Activated CD8-positive, alpha-beta memory T cell treated with anti-CD3 and anti-CD28 coated beads, Interleukin-2, amount 50 U/mL, for 4 hours (primary cell): ENCODE measurements around the gene HECTD2.
"Not testable (repeated sequence)": the region's sequence is repeated elsewhere in the genome, so short reads cannot be mapped to it uniquely, and the experiment has no call there.

ENCODE experiments used
- DNase-seq: peaks from one replicate; pipeline ENCODE4 v3.0.0-alpha.2; 2020

The HECTD2 gene

GRCh38 chr10:91487911-91488582 lies 77.9 kb downstream of the HECTD2 start:
- no peak for DNase-seq

DNA sequence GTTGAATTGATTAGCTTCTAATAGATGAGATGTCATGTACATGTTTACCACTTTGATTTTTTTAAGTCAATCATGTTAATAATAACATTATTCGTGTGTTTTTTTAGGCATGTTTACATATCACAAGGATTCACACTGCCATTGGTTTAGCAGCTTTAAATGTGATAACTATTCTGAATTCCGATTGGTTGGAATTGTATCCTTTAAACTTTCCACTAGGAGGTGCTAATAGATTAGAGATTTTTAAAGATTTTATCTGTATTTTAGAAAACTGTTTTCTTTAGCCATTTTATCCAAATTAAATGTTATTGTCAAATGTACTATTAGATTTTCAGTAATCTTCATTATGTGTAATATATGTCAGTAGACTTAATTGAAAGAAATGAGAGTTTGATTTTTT lies 83.2 kb downstream of the HECTD2 start:
- DNase-seq, result no peak

DNA sequence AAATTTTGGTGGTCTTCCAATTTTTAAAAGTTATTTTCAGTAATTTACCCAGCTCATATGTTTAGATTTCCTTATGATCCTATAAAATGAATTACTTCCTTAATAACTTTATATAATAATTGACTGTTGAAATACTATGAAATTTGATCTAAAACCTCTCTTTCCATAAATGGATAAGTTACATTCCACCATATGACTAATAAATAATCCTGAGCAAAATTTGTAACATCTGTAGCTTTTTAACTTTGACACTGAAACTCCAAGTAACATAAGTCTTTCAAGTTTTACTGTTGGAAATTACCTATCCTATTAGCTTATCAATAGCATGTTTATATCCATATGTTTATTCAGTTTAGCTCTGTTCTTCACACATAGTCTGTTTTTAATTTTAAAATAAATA lies 85.3 kb downstream of the HECTD2 start:
- DNase-seq, result no peak

- no peak for DNase-seq
Observed at GRCh38 chr10:91496016-91496415, 85.9 kb downstream of the HECTD2 start.

GRCh38 chr10:91511549-91512330 lies 101.6 kb downstream of the HECTD2 start:
- no peak for DNase-seq

DNA sequence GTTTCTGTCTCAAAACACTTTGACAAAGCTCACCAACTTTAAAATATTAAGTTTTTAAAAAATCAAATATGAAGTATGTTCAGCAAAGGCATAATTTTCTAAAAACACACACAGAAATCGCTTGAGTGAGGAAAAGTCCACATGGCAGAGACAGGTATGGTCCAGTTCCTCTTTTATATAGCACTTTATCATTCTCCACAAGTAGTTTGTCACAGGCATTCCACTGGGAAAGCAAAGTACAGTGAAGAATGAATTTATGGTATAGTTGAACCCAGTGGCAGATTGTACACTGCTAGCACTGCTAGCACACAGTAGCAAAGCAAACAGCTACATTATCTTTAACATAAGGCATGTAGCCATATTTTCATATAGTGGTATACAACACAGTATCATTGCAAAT lies 102.3 kb downstream of the HECTD2 start:
- DNase-seq, result no peak

GRCh38 chr10:91513598-91514424 lies 103.7 kb downstream of the HECTD2 start:
- DNase-seq, result no peak

GRCh38 chr10:91514787-91515186 lies 104.6 kb downstream of the HECTD2 start:
- no peak for DNase-seq

- DNase-seq, result no peak
Observed at GRCh38 chr10:91517394-91517793, 107.2 kb downstream of the HECTD2 start.

GRCh38 chr10:91519899-91520514 lies 109.9 kb downstream of the HECTD2 start:
- DNase-seq, result no peak

- DNase-seq, result no peak
Observed at GRCh38 chr10:91520661-91521060, 110.5 kb downstream of the HECTD2 start.

- no peak for DNase-seq
Observed at GRCh38 chr10:91521439-91521838, 111.3 kb downstream of the HECTD2 start.

- DNase-seq, result no peak
Observed at GRCh38 chr10:91525896-91526712, 116.0 kb downstream of the HECTD2 start.

DNA sequence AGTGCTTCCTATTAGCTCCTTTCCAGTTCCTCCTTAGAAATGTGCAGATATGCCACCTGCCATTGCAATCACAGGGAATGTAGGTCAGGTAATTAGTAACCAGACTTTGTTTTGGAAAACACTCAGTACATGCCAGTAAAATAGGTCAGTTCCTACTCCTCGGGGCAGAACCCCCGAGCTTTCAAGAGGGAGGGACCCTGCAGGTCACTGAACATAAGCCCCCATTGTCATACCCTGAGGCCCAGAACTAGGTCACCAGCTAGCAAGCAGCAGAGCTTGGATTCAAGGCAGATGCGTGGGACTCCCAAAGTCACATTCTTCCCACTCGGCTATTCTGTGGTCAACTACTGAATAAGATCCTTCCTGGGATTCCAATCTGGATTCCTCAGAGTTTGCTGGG lies 117.9 kb downstream of the HECTD2 start:
- no peak for DNase-seq

DNA sequence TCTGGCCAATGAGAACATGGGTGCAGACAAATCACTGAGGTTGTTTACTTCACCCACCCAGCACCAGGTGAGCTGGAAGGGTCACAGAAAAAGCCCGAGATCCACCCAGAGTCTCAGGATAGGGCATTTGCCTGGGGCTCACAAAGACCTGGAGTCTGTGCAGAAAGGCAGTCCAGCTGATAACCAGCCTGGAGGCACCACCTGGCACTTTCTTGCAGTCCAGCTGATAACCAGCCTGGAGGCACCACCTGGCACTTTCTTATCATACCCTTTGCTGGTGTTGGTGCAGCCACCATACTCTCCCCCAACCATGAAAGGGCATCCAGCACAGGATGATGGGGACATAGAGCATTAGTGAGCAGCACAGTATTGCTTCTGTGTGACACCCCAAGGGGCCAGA lies 118.6 kb downstream of the HECTD2 start:
- no peak for DNase-seq

- DNase-seq, result not testable (repeated sequence)
Observed at GRCh38 chr10:91534789-91535188, 124.6 kb downstream of the HECTD2 start.

GRCh38 chr10:91536111-91536510 lies 126.0 kb downstream of the HECTD2 start:
- no peak for DNase-seq

- DNase-seq, result no peak
Observed at GRCh38 chr10:91536733-91537132, 126.6 kb downstream of the HECTD2 start.

GRCh38 chr10:91537614-91538383 lies 127.7 kb downstream of the HECTD2 start:
- no peak for DNase-seq

GRCh38 chr10:91539930-91540329 lies 129.8 kb downstream of the HECTD2 start:
- DNase-seq, result no peak

DNA sequence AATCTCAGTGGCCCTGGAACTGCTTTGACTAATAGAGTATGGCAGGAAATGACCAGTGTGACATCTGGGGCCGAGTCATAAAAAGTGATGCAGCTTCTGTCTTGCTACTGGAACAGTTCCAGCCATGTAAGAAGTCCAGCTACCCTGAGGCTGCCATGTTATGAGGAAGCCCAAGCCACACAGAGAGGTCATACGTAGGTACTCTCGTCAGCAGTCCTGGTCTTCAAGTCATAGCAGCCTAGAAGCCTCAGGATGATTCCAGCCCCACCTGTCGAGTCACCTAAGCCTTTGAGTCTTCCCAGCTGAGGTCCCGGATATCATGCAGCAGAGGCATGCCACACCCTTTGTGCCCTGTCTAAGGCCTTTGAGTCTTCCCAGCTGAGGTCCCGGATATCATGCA lies 130.6 kb downstream of the HECTD2 start:
- DNase-seq, result no peak

GRCh38 chr10:91541481-91541880 lies 131.3 kb downstream of the HECTD2 start:
- no peak for DNase-seq
